Vagina (tissue), 2 donors: ENCODE measurements around the gene RTF1. TPM values are rescaled to one million over a fixed set of nuclear protein-coding genes. Genes with fewer than 3 reads are reported as not detected.
"Not testable (repeated sequence)": the region's sequence is repeated elsewhere in the genome, so short reads cannot be mapped to it uniquely, and the experiment has no call there.

ENCODE experiments used
- DNase-seq, 2 donors: peaks; one replicate each; pipeline ENCODE4 v3.0.0-alpha.2; 2017; ENCODE audit errors: extremely low spot score in 2 of 2
- H3K27ac ChIP-seq: fragments of 200-600 bp; sonication (generic); one replicate; pipeline ENCODE4 v1.5.1; 2019
- H3K27me3 ChIP-seq: fragments of 200-600 bp; sonication (generic); one replicate; pipeline ENCODE4 v1.5.1; 2019
- H3K36me3 ChIP-seq, 2 donors: fragments of 200-600 bp; sonication (generic); one replicate each; pipeline ENCODE4 v1.5.1; 2017 to 2019
- H3K4me1 ChIP-seq: fragments of 200-600 bp; sonication (generic); one replicate; pipeline ENCODE4 v1.5.1; 2019
- H3K4me3 ChIP-seq, 2 donors: fragments of 200-600 bp; sonication (generic); 1 replicate in 1 of 2; 2 replicates in 1 of 2; pipeline ENCODE4 v1.5.1; 2016 to 2019
- H3K9me3 ChIP-seq: fragments of 200-600 bp; sonication (generic); one replicate; pipeline ENCODE4 v1.5.1; 2019
- POLR2A ChIP-seq, 2 donors: fragments of 450-650 bp; IDR thresholded peaks; one replicate each; pipeline ENCODE4 v1.6.1; 2017; ENCODE audit warnings: antibody characterized with exemption in 2 of 2, mild to moderate bottlenecking in 2 of 2, moderate library complexity in 2 of 2
- POLR2AphosphoS5 ChIP-seq, 2 donors: sonication (generic); formaldehyde crosslinking; IDR thresholded peaks; one replicate each; pipeline ENCODE4 v1.9.0; 2017; ENCODE audit warnings: antibody characterized with exemption in 2 of 2, mild to moderate bottlenecking in 2 of 2, low read depth in 1 of 2; ENCODE audit not compliant: insufficient read depth in 1 of 2
- intact Hi-C: fragments of 100-400 bp; cut with DNase I; formaldehyde crosslinking; loops from one replicate; pipeline ENCODE4 v1.15.1; 2023
- total RNA-seq: library from RNA; depleted of rRNA; stranded (reverse); fragments of >200 nt; gene quantifications from one replicate; pipeline ENCODE4 v1.2.3, GENCODE V29; 2016
- TF ChIP-seq, protein P1 (sequence below), 3 experiments: fragments of 450-650 bp in 2 of 3; fragments of 200-600 bp in 1 of 3; sonication (generic) in 1 of 3; IDR thresholded peaks; one replicate each; pipeline ENCODE4 v1.5.1; 2017 to 2019; ENCODE audit warnings: antibody characterized with exemption in 3 of 3, mild to moderate bottlenecking in 2 of 3, moderate library complexity in 2 of 3

Gene RTF1
- total RNA-seq, 1 donor from 2014 or later, result 32.2 TPM

DNA sequence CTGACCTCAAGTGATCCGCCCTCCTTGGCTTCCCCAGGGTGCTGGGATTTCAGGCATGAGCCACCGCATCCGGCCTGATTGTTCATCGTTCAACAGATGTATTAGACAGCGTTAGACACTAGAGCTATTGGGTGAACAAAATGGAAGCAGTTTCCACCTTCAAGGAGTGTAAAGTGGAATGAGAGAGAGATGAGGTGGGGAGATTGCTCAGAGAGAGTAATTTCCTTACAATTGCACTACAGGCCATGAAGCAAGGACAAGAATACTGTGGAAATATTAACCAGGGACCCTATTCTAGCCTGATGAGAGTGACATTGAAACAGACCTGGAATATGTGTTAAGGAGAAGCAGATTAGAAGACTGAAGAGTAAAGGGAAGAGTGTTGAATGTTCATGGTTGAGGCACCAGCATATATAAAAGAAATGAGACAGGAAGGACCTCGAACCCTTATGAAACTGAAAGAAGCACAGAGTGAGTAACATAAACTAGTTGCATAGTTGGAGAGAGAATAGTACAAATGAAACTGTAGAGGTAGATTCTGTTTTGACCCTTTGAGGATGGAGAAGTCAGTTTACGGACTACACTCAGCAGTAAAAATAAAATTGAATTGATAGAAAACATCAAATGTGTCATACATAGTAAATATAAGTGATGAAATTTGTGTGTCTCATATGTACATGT is 7.2 kb downstream of the RTF1 start:
- Histone ChIP-seq H3K4me3 (no peak overlapping the region), H3K27ac (no peak overlapping the region), H3K36me3 (no peaks in the 10 kb centered on the region), H3K4me1 (peaks cover 16% of the 10 kb centered on the region), H3K27me3 (no peaks in the 10 kb centered on the region), H3K9me3 (no peaks in the 10 kb centered on the region)
- intact Hi-C loops, result no loop called here
- no peak for DNase-seq
- TF ChIP-seq, protein P1, sequence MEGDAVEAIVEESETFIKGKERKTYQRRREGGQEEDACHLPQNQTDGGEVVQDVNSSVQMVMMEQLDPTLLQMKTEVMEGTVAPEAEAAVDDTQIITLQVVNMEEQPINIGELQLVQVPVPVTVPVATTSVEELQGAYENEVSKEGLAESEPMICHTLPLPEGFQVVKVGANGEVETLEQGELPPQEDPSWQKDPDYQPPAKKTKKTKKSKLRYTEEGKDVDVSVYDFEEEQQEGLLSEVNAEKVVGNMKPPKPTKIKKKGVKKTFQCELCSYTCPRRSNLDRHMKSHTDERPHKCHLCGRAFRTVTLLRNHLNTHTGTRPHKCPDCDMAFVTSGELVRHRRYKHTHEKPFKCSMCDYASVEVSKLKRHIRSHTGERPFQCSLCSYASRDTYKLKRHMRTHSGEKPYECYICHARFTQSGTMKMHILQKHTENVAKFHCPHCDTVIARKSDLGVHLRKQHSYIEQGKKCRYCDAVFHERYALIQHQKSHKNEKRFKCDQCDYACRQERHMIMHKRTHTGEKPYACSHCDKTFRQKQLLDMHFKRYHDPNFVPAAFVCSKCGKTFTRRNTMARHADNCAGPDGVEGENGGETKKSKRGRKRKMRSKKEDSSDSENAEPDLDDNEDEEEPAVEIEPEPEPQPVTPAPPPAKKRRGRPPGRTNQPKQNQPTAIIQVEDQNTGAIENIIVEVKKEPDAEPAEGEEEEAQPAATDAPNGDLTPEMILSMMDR (IDR thresholded peaks at IDR 0.05), result no peak
- TF ChIP-seq POLR2A (IDR thresholded peaks at IDR 0.05), result no peak
- TF ChIP-seq POLR2AphosphoS5 (IDR thresholded peaks at IDR 0.05; ENCODE audit: insufficient read depth in 1 of 2, low read depth in 1 of 2), result no peak

DNA sequence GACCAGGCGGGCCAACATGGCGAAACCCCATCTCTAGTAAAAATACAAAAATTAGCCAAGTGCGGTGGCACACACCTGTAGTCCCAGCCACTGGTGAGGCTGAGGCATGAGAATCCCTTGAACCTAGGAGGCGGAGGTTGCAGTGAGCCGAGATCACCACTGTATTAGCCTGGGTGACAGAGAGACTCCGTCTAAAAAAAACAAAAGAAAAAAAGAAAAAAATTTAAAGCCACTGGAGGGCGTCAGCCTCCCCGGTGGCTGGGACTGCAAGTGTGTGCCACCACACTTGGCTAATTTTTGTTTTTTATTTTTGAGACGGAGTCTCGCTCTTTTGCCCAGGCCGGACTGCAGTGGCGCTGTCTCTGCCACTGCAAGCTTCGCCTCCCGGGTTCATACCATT is 7.9 kb downstream of the RTF1 start:
- no peak for TF ChIP-seq POLR2A (IDR thresholded peaks at IDR 0.05)
- Histone ChIP-seq H3K4me3 (no peak overlapping the region), H3K4me1 (peaks cover 9% of the 10 kb centered on the region), H3K9me3 (no peaks in the 10 kb centered on the region), H3K36me3 (no peaks in the 10 kb centered on the region), H3K27ac (no peak overlapping the region), H3K27me3 (no peaks in the 10 kb centered on the region)
- intact Hi-C loops, result no loop called here
- DNase-seq, result no peak

DNA sequence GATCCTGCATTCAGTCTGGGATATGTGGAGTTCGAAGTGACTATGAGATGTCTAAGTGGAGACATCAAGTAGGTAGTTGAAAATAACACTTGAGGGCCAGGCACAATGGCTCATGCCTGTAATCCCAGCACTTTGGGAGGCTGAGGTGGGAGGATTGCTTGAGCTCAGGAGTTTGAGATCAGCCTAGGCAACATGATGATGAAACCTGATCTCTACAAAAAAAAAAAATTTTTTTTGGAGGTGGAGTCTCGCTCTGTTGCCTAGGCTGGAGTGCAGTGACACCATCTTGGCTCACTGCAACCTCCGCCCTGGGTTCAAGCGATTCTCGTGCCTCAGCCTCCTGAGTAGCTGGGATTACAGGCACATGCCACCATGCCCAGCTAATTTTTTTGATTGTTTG is 9.0 kb downstream of the RTF1 start:
- DNase-seq, H3K27me3 ChIP-seq, H3K4me3 ChIP-seq, H3K4me1 ChIP-seq, H3K9me3 ChIP-seq, intact Hi-C loops, H3K36me3 ChIP-seq, H3K27ac ChIP-seq: not testable (repeated sequence)

DNA sequence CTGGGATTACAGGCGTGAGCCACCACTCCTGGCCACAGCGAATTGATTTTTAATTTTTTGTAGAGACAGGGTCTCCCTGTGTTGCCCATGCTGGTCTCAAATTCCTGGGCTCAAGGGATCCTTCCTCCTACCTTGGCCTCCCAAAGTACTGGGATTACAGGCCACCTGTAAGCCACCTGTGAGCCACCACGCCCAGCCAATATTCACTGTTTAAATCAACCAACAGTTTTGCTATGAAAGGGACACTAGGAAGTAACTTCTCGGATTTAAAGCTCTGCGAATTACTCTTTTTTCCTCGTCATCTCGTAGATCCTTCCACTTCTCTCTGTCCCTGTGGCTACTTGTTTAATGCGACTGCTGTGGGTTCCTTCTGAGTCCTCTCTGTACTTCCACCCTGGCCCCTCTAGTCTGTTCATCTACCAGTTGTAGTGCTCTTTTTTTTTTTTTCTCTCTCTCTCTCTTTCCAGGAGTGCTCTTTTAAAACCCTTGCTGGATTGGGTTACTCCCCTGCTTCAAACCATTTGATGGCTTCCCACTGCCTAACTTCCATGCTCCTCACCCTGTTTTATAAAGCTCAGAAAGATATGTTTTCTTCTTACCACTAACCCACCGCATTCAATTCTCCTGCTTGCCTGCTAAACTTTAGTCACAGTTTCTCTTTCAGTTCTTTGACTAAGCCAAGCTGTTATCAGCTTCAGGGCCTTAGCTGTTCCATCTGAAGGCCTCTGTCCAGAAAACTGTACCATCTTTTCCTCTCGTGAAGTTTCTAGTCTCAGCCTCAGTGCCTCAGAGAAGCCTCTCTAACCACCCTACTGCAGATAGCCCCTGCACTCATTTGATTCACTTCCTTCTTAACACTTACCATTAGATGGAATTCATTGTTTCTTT is 12.4 kb downstream of the RTF1 start:
- intact Hi-C loops, result no loop called here
- H3K4me1 ChIP-seq, result no peaks in the 10 kb centered on the region
- DNase-seq, result no peak
- no peak for TF ChIP-seq POLR2AphosphoS5 (IDR thresholded peaks at IDR 0.05; ENCODE audit: insufficient read depth in 1 of 2, low read depth in 1 of 2)
- TF ChIP-seq, protein P1 (IDR thresholded peaks at IDR 0.05), result no peak
- TF ChIP-seq POLR2A (IDR thresholded peaks at IDR 0.05), result no peak
- no peaks in the 10 kb centered on the region for H3K36me3 ChIP-seq
- no peak overlapping the region for H3K4me3 ChIP-seq
- H3K27me3 ChIP-seq, result no peaks in the 10 kb centered on the region
- H3K27ac ChIP-seq, result no peak overlapping the region
- no peaks in the 10 kb centered on the region for H3K9me3 ChIP-seq

DNA sequence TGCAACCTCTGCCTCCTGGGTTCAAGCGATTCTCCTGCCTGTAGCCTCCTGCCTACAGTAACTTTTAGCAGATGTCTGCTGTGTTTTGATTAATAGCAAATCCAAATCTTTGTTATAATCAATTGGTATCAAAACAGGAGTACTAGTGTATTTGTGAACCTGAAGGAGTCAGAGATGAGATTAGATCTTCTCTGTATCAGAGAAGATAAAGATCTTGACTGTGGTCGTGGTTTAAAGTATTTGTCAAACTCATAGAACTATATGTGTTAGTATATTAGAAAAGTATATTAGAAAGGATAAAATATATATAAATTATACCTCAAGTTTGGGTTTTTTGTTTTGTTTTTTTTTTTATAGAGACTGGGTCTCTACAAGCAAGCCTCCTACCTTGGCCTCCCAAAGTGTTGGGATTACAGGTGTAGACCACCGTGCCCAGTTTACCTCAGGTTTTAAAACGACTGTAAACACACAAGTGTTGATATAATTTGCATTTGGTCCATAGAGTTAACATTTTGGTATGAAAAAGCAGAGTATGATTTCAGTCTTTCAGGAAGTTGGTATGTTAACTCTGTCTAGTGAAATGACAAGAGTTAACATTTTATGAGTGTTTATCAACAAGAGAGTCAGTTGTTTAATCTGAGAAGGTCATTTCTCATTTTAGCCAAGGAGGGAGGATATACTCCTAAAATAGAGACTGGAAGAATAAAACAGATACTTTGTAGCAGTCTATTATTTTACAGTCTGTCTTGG is 18.3 kb downstream of the RTF1 start:
- Histone ChIP-seq H3K4me3 (no peak overlapping the region), H3K9me3 (no peaks in the 10 kb centered on the region), H3K4me1 (no peaks in the 10 kb centered on the region), H3K27ac (no peak overlapping the region), H3K36me3 (peaks cover 0 to 19% of the 10 kb centered on the region in 2 donors), H3K27me3 (no peaks in the 10 kb centered on the region)
- no peak for DNase-seq
- intact Hi-C loops, result no loop called here
- no peak for TF ChIP-seq POLR2A (IDR thresholded peaks at IDR 0.05)
- TF ChIP-seq, protein P1 (IDR thresholded peaks at IDR 0.05), result no peak
